NCI-H1105 (cell line): ENCODE measurements around the gene SIGLEC6.

Experiments
- DNase-seq: peaks from one replicate; lab custom pipeline; 2025; lab: John Stamatoyannopoulos, UW

The SIGLEC6 gene

GRCh38 chr19:51531349-51532315 lies at the start of gene SIGLEC6:
TSS of gene SIGLEC6 (minus strand) at chr19:51531670. CDS start at chr19:51531648, 22 bp downstream.
- DNase-seq, result no peak

- no peak for DNase-seq
These were observed 45.4 kb upstream of the SIGLEC6 start for GRCh38 chr19:51576850-51577249.

GRCh38 chr19:51573331-51573730 lies 41.9 kb upstream of the SIGLEC6 start:
- no peak for DNase-seq

- no peak for DNase-seq
These were observed 41.4 kb upstream of the SIGLEC6 start for GRCh38 chr19:51572908-51573307.

GRCh38 chr19:51572410-51572809 lies 40.9 kb upstream of the SIGLEC6 start:
- no peak for DNase-seq

- no peak for DNase-seq
These were observed 40.1 kb upstream of the SIGLEC6 start for GRCh38 chr19:51571599-51571998.

GRCh38 chr19:51570962-51571575 lies 39.6 kb upstream of the SIGLEC6 start, which contains the start of gene ZNF175:
TSS of gene ZNF175 (plus strand) at chr19:51571283. CDS start at chr19:51573330, 2,047 bp downstream.
- DNase-seq, result no peak

GRCh38 chr19:51568456-51568855 lies 37.0 kb upstream of the SIGLEC6 start:
- no peak for DNase-seq

GRCh38 chr19:51567583-51567982 lies 36.1 kb upstream of the SIGLEC6 start:
- no peak for DNase-seq

GRCh38 chr19:51566489-51567100 lies 35.1 kb upstream of the SIGLEC6 start:
- no peak for DNase-seq

GRCh38 chr19:51565583-51565982 lies 34.1 kb upstream of the SIGLEC6 start:
- DNase-seq, result no peak

GRCh38 chr19:51564791-51565190 lies 33.3 kb upstream of the SIGLEC6 start:
- DNase-seq, result no peak

- no peak for DNase-seq
These were observed 28.9 kb upstream of the SIGLEC6 start for GRCh38 chr19:51560339-51560738.

- no peak for DNase-seq
These were observed 27.8 kb upstream of the SIGLEC6 start for GRCh38 chr19:51559240-51559639.

- DNase-seq, result no peak
These were observed 21.7 kb upstream of the SIGLEC6 start for GRCh38 chr19:51552996-51553725.

GRCh38 chr19:51552608-51552995 lies 21.1 kb upstream of the SIGLEC6 start:
- no peak for DNase-seq

- DNase-seq, result no peak
These were observed 20.4 kb upstream of the SIGLEC6 start for GRCh38 chr19:51551673-51552432.

GRCh38 chr19:51550848-51551672 lies 19.6 kb upstream of the SIGLEC6 start:
- DNase-seq, result no peak

- no peak for DNase-seq
These were observed 18.3 kb upstream of the SIGLEC6 start for GRCh38 chr19:51549533-51550324.
